Esophagus squamous epithelium (tissue), 5 donors: ENCODE data around the gene BRWD1. TPM values are rescaled to one million over a fixed set of nuclear protein-coding genes. Genes with fewer than 3 reads are reported as not detected.

Experiments
- DNase-seq: peaks from one replicate; lab custom pipeline; 2025; lab: John Stamatoyannopoulos, UW
- H3K27ac ChIP-seq, 4 donors: fragments of 200-600 bp; sonication (generic); one replicate each; pipeline ENCODE4 v1.5.1; 2016 to 2019; ENCODE audit warnings: mild to moderate bottlenecking in 1 of 4
- H3K27me3 ChIP-seq, 4 donors: fragments of 200-600 bp; sonication (generic); 1 replicate in 3 of 4; 2 replicates in 1 of 4; pipeline versions ENCODE4 v1.5.1 to v1.6.0; 2017 to 2021; ENCODE audit warnings: antibody characterized with exemption in 1 of 4
- H3K36me3 ChIP-seq, 3 donors: fragments of 200-600 bp; sonication (generic); one replicate each; pipeline ENCODE4 v1.5.1; 2016 to 2019
- H3K4me1 ChIP-seq, 3 donors: fragments of 200-600 bp; sonication (generic); one replicate each; pipeline ENCODE4 v1.5.1; 2017 to 2019
- H3K4me3 ChIP-seq, 4 donors: fragments of 200-600 bp; sonication (generic); 1 replicate in 3 of 4; 2 replicates in 1 of 4; pipeline ENCODE4 v1.5.1; 2016 to 2019; ENCODE audit warnings: mild to moderate bottlenecking in 2 of 4, moderate library complexity in 1 of 4
- H3K9me3 ChIP-seq, 3 donors: fragments of 200-600 bp; sonication (generic); one replicate each; pipeline ENCODE4 v1.5.1; 2016 to 2019
- CTCF ChIP-seq, 6 experiments: fragments of 450-650 bp in 4 of 6; fragments of 200-600 bp in 2 of 6; sonication (generic) in 2 of 6; IDR thresholded peaks; one replicate each; pipeline ENCODE4 v1.5.1; 2016 to 2019; ENCODE audit warnings: antibody characterized with exemption in 6 of 6, mild to moderate bottlenecking in 4 of 6, moderate library complexity in 4 of 6
- POLR2A ChIP-seq, 4 donors: fragments of 450-650 bp; IDR thresholded peaks; one replicate each; pipeline ENCODE4 v1.6.1; 2017; ENCODE audit warnings: antibody characterized with exemption in 4 of 4, mild to moderate bottlenecking in 4 of 4, moderate library complexity in 3 of 4
- WGBS, 2 donors: methylation state at CpG; one replicate each; pipeline ENCODE4 v1.1.5; 2018; 5-methylcytosine and 5-hydroxymethylcytosine counted together
- intact Hi-C: fragments of 100-400 bp; cut with DNase I; formaldehyde crosslinking; loops from one replicate; pipeline ENCODE4 v1.15.0; 2022
- total RNA-seq, 4 donors: library from RNA; depleted of rRNA; stranded (reverse); fragments of >200 nt; gene quantifications; one replicate each; pipeline ENCODE4 v1.1.0, GENCODE V29; 2016
- donor health status: DM: yes; HTN: yes; CAD: no.

Gene BRWD1
- total RNA-seq, 4 donors from 2014 or later, result 22.1 to 57.2 (median 26.0) TPM

GRCh38 chr21:39209334-39209688 lies 104.1 kb downstream of the BRWD1 start:
- TF ChIP-seq CTCF (IDR thresholded peaks at IDR 0.05) (no peak), POLR2A (IDR thresholded peaks at IDR 0.05) (no peak)
- Histone ChIP-seq H3K4me1 (no peaks in the 10 kb centered on the region), H3K27me3 (no peaks in the 10 kb centered on the region), H3K4me3 (no peak overlapping the region), H3K27ac (no peak overlapping the region), H3K9me3 (no peaks in the 10 kb centered on the region), H3K36me3 (peaks cover 5 to 99% (median 20%) of the 10 kb centered on the region in 3 donors)
- no peak for DNase-seq
- intact Hi-C loops, result no loop called here
- 74 to 85% methylated on average over 2 of the region's 2 CpGs for WGBS, 2 donors

- DNase-seq, result no peak
- WGBS, 2 donors, result 94 to 97% methylated on average over 5 to 6 of the region's 6 CpGs
- intact Hi-C loops, result no loop called here
Measured at GRCh38 chr21:39208624-39209333, 104.7 kb downstream of the BRWD1 start.

GRCh38 chr21:39204134-39204533 lies 109.3 kb downstream of the BRWD1 start:
- WGBS, 2 donors, result 71 to 88% methylated on average over 1 of the region's 1 CpG
- H3K36me3 ChIP-seq, result peaks cover 5 to 97% (median 32%) of the 10 kb centered on the region in 3 donors

More at GRCh38 chr21:39208624-39209333, 104.7 kb downstream of the BRWD1 start:
- no peak overlapping the region for H3K27ac ChIP-seq
- TF ChIP-seq POLR2A (IDR thresholded peaks at IDR 0.05) (no peak), CTCF (IDR thresholded peaks at IDR 0.05) (no peak)
- no peak overlapping the region for H3K4me3 ChIP-seq
- no peaks in the 10 kb centered on the region for H3K27me3 ChIP-seq
- no peaks in the 10 kb centered on the region for H3K4me1 ChIP-seq
- peaks cover 5 to 97% (median 20%) of the 10 kb centered on the region in 3 donors for H3K36me3 ChIP-seq
- H3K9me3 ChIP-seq, result no peaks in the 10 kb centered on the region

GRCh38 chr21:39198800-39199199 lies 114.6 kb downstream of the BRWD1 start:
- TF ChIP-seq POLR2A (IDR thresholded peaks at IDR 0.05) (no peak), CTCF (IDR thresholded peaks at IDR 0.05) (no peak)
- Histone ChIP-seq H3K4me3 (no peak overlapping the region), H3K9me3 (no peaks in the 10 kb centered on the region), H3K36me3 (peaks cover 0 to 100% (median 15%) of the 10 kb centered on the region in 3 donors), H3K27ac (no peak overlapping the region), H3K4me1 (no peaks in the 10 kb centered on the region), H3K27me3 (no peaks in the 10 kb centered on the region)
- DNase-seq, result no peak
- 69 to 88% methylated on average over 2 of the region's 2 CpGs for WGBS, 2 donors
- intact Hi-C loops, result no loop called here

More at GRCh38 chr21:39204134-39204533, 109.3 kb downstream of the BRWD1 start:
- Histone ChIP-seq H3K4me1 (no peaks in the 10 kb centered on the region), H3K27me3 (no peaks in the 10 kb centered on the region), H3K4me3 (no peak overlapping the region), H3K27ac (no peak overlapping the region), H3K9me3 (no peaks in the 10 kb centered on the region)
- DNase-seq, result no peak
- intact Hi-C loops, result no loop called here
- TF ChIP-seq POLR2A (IDR thresholded peaks at IDR 0.05), result no peak
- peak in 3 of 6 experiments; percentile 20 to 35 (median 22) for TF ChIP-seq CTCF (IDR thresholded peaks at IDR 0.05)

- no peak for DNase-seq
- intact Hi-C loops, result no loop called here
Measured at GRCh38 chr21:39197448-39198233, 115.8 kb downstream of the BRWD1 start.

More at GRCh38 chr21:39197448-39198233, 115.8 kb downstream of the BRWD1 start:
- Histone ChIP-seq H3K27ac (no peak overlapping the region), H3K9me3 (no peaks in the 10 kb centered on the region), H3K4me3 (no peak overlapping the region), H3K27me3 (no peaks in the 10 kb centered on the region), H3K36me3 (peaks cover 0 to 95% (median 15%) of the 10 kb centered on the region in 3 donors), H3K4me1 (no peaks in the 10 kb centered on the region)
- 71 to 73% methylated on average over 5 of the region's 5 CpGs for WGBS, 2 donors
- TF ChIP-seq POLR2A (IDR thresholded peaks at IDR 0.05) (no peak), CTCF (IDR thresholded peaks at IDR 0.05) (no peak)
